B cell (primary cell): ENCODE data around the gene TEAD1.

ENCODE experiments used
- EZH2 ChIP-seq: IDR thresholded peaks from 2 replicates; pipeline ENCODE4 v1.6.1; 2012; ENCODE audit warnings: borderline replicate concordance, low read depth, mild to moderate bottlenecking, moderate library complexity, low read length; ENCODE audit not compliant: insufficient read depth, poor library complexity, severe bottlenecking
- TF ChIP-seq, protein P1 (sequence below): fragments of 200-600 bp; IDR thresholded peaks from one replicate; pipeline ENCODE4 v1.8.0; 2022; ENCODE audit warnings: antibody characterized with exemption, mild to moderate bottlenecking

DNA sequence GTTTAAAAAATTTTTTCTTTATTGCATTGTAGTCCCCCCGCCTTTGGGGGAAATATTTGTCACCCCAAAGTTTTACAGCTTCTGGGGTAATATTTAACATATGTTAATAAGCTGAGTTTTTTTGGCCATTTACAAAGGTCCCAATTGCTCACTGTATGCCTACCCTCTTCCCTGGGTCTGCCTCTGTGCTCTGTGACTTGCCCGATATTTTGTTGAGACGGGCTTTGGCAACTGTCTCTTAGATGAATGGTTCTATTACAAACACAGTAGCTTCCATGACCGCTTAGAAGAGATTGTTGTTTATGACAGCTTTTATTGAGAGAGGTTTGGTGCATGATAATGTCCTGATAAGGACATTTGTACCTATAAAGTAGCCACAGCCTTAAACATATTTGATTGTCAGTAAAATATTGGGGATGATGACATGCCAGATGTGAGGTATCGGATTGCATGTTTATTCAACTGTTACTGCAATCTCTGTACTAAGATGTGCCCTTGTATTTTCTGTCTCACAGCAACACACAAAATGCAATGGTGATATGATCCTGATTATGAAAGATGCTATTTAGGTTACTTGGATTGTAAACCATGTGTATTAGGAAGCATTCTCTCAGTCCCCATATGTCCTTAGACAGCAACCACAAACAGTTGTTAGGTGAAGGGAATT, 103.1 kb downstream of the TEAD1 start:
- no peak for TF ChIP-seq EZH2
- TF ChIP-seq, protein P1, sequence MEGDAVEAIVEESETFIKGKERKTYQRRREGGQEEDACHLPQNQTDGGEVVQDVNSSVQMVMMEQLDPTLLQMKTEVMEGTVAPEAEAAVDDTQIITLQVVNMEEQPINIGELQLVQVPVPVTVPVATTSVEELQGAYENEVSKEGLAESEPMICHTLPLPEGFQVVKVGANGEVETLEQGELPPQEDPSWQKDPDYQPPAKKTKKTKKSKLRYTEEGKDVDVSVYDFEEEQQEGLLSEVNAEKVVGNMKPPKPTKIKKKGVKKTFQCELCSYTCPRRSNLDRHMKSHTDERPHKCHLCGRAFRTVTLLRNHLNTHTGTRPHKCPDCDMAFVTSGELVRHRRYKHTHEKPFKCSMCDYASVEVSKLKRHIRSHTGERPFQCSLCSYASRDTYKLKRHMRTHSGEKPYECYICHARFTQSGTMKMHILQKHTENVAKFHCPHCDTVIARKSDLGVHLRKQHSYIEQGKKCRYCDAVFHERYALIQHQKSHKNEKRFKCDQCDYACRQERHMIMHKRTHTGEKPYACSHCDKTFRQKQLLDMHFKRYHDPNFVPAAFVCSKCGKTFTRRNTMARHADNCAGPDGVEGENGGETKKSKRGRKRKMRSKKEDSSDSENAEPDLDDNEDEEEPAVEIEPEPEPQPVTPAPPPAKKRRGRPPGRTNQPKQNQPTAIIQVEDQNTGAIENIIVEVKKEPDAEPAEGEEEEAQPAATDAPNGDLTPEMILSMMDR = no peak
